Endothelial cell of umbilical vein (primary cell): ENCODE results near the gene CD27. TPM values are rescaled to one million over a fixed set of nuclear protein-coding genes. Genes with fewer than 3 reads are reported as not detected.

Source experiments
- BruUV-seq: library from RNA; stranded (reverse); fragments of 400-500 nt; replicated peaks from 2 replicates; lab custom pipeline; 2021; lab: Mats Ljungman, UMichigan
- CTCF ChIA-PET: fragments of 300-600, 350-600 bp; sonication (Branson Sonifier 250); formaldehyde crosslinking; loops from one replicate; lab custom pipeline; 2021; ENCODE audit warnings: antibody characterized with exemption, inconsistent platforms; lab: Charles Lee
- POLR2A ChIA-PET: fragments of 300-600, 350-600 bp; sonication (Branson Sonifier 250); formaldehyde crosslinking; loops from one replicate; lab custom pipeline; 2021; ENCODE audit warnings: antibody characterized with exemption, inconsistent platforms; lab: Charles Lee
- DNase-seq: peaks from one replicate; pipeline ENCODE4 v3.0.0-alpha.2; 2011; ENCODE audit warnings: low read depth, low spot score
- FAIRE-seq: peaks from 2 replicates; lab custom pipeline; 2011; peaks lifted over from hg19 to GRCh38; lab: Jason Lieb, UNC
- H2AFZ ChIP-seq: 2 replicates; pipeline ENCODE4 v1.6.0; 2012; ENCODE audit warnings: low read depth, low read length, control low read depth, inconsistent platforms
- H3K27ac ChIP-seq: 2 replicates; pipeline ENCODE4 v1.5.1; 2011; ENCODE audit warnings: low read depth, mild to moderate bottlenecking, control low read depth, low read length, moderate library complexity; ENCODE audit not compliant: insufficient read depth
- H3K27me3 ChIP-seq, 2 experiments: 2 replicates each; pipeline versions ENCODE4 v1.6.0 to v1.6.1; 2011; ENCODE audit warnings: low read length in 2 of 2, mixed read lengths in 1 of 2; ENCODE audit not compliant: control insufficient read depth in 2 of 2, insufficient read depth in 2 of 2
- H3K36me3 ChIP-seq, 2 experiments: 2 replicates in 1 of 2; 3 replicates in 1 of 2; pipeline ENCODE4 v1.5.1; 2011; ENCODE audit warnings: low read length in 2 of 2, mild to moderate bottlenecking in 1 of 2, moderate library complexity in 1 of 2; ENCODE audit not compliant: control insufficient read depth in 2 of 2, insufficient read depth in 2 of 2; ENCODE audit errors: extremely low read depth in 1 of 2
- H3K4me1 ChIP-seq: 3 replicates; pipeline ENCODE4 v1.5.1; 2011; ENCODE audit warnings: mild to moderate bottlenecking, low read length; ENCODE audit not compliant: control insufficient read depth, insufficient read depth; ENCODE audit errors: extremely low read depth
- H3K4me2 ChIP-seq: 2 replicates; pipeline ENCODE4 v1.6.1; 2011; ENCODE audit warnings: low read length, control low read depth, mixed read lengths; ENCODE audit not compliant: insufficient read depth
- H3K4me3 ChIP-seq, 3 experiments: fragments of 200-600 bp in 1 of 3; sonication (generic), shearing (Covaris generic) in 1 of 3; replicated peaks in 1 of 3; 2 replicates each; pipeline ENCODE4 v1.5.1; 2011 to 2016; ENCODE audit warnings: control low read depth in 3 of 3, low read length in 3 of 3, mild to moderate bottlenecking in 2 of 3, inconsistent platforms in 1 of 3, low read depth in 1 of 3, moderate library complexity in 1 of 3; ENCODE audit not compliant: insufficient read depth in 1 of 3
- H3K79me2 ChIP-seq: 2 replicates; pipeline ENCODE4 v1.6.0; 2012; ENCODE audit warnings: low read length, inconsistent platforms; ENCODE audit not compliant: control insufficient read depth, insufficient read depth
- H3K9ac ChIP-seq: replicated peaks from 2 replicates; pipeline ENCODE3; 2011; ENCODE audit warnings: low read length, control low read depth; ENCODE audit not compliant: insufficient read depth; ENCODE audit errors: extremely low read depth
- H3K9me1 ChIP-seq: replicated peaks from 3 replicates; pipeline ENCODE4 v1.6.0; 2011; ENCODE audit warnings: mild to moderate bottlenecking, low read length; ENCODE audit not compliant: control insufficient read depth, insufficient read depth; ENCODE audit errors: extremely low read depth
- H3K9me3 ChIP-seq: replicated peaks from 2 replicates; pipeline ENCODE4 v1.5.1; 2012; ENCODE audit warnings: low read length, inconsistent platforms; ENCODE audit not compliant: control insufficient read depth, insufficient read depth
- H4K20me1 ChIP-seq: replicated peaks from 2 replicates; pipeline ENCODE3; 2011; ENCODE audit warnings: mild to moderate bottlenecking, low read length; ENCODE audit not compliant: control insufficient read depth, insufficient read depth; ENCODE audit errors: extremely low read depth
- CTCF ChIP-seq, 2 donors: IDR thresholded peaks; 1 replicate in 1 of 2; 2 replicates in 1 of 2; pipeline ENCODE4 v1.5.1; 2011; ENCODE audit warnings: low read length in 2 of 2, mild to moderate bottlenecking in 2 of 2, moderate library complexity in 2 of 2, control low read depth in 1 of 2, inconsistent platforms in 1 of 2, low read depth in 1 of 2; ENCODE audit not compliant: insufficient read depth in 1 of 2; ENCODE audit errors: extremely low read depth in 1 of 2
- EZH2 ChIP-seq: IDR thresholded peaks from 2 replicates; pipeline ENCODE4 v1.6.1; 2012; ENCODE audit warnings: borderline replicate concordance, low read depth, mild to moderate bottlenecking, moderate library complexity, low read length, inconsistent platforms; ENCODE audit not compliant: severe bottlenecking
- FOS ChIP-seq: IDR thresholded peaks from 2 replicates; pipeline ENCODE4 v1.6.1; 2011; ENCODE audit warnings: mild to moderate bottlenecking, low read length, moderate library complexity, borderline replicate concordance; ENCODE audit not compliant: insufficient read depth
- GATA2 ChIP-seq: IDR thresholded peaks from 2 replicates; pipeline ENCODE4 v1.7.0; 2011; ENCODE audit warnings: low read depth, mild to moderate bottlenecking, moderate library complexity, mixed read lengths, low read length; ENCODE audit not compliant: insufficient read length, insufficient read depth
- JUN ChIP-seq: IDR thresholded peaks from 2 replicates; pipeline ENCODE4 v1.6.1; 2011; ENCODE audit warnings: borderline replicate concordance, low read depth; ENCODE audit not compliant: insufficient read length, insufficient read depth
- MAX ChIP-seq: IDR thresholded peaks from 2 replicates; pipeline ENCODE4 v1.6.1; 2011; ENCODE audit not compliant: insufficient read depth, insufficient read length
- MYC ChIP-seq: IDR thresholded peaks from one replicate; pipeline ENCODE4 v1.6.1; 2011; ENCODE audit warnings: mild to moderate bottlenecking, low read depth, low read length
- POLR2A ChIP-seq: IDR thresholded peaks from 2 replicates; pipeline ENCODE4 v1.6.1; 2012; ENCODE audit warnings: low read depth, mild to moderate bottlenecking, control low read depth, low read length
- POLR2AphosphoS5 ChIP-seq: IDR thresholded peaks from 2 replicates; pipeline ENCODE4 v1.6.1; 2012; ENCODE audit warnings: low read depth, mild to moderate bottlenecking, control low read depth, low read length, moderate library complexity; ENCODE audit not compliant: insufficient read depth
- dilution Hi-C: fragments of 300-500 bp; cut with MboI; formaldehyde crosslinking; loops from one replicate; pipeline ENCODE4 v1.15.0; 2019; ENCODE audit warnings: low sequenced_read_pairs; ENCODE audit not compliant: extremely low pct_ligation_motif_present
- intact Hi-C: fragments of 100-400 bp; cut with micrococcal nuclease; formaldehyde crosslinking; loops from one replicate; pipeline ENCODE4 v1.10.0; 2022
- polyA plus RNA-seq, 4 experiments: library from polyadenylated mRNA; depleted of rRNA in 3 of 4; stranded (reverse) in 3 of 4; unstranded in 1 of 4; fragments of >200 nt; gene quantifications; 2 replicates each; pipeline versions ENCODE4 v1.2.1 to v1.2.3, GENCODE V29; 2011 to 2012; ENCODE audit warnings: missing spikeins in 1 of 4
- total RNA-seq: library from RNA; stranded (reverse); gene quantifications from 2 replicates; pipeline ENCODE4 v1.2.3, GENCODE V29; 2021

The CD27 gene
- total and polyA plus RNA-seq, 2 donors (not counting 3 experiments of a cell fraction or from before 2014, with no cell fraction given): not detected

GRCh38 chr12:6405963-6406362 lies 38.8 kb upstream of the CD27 start:
- no peak for TF ChIP-seq MAX
- TF ChIP-seq MYC: no peak
- no peak for TF ChIP-seq FOS
- TF ChIP-seq EZH2: no peak
- TF ChIP-seq CTCF (IDR thresholded peaks at IDR 0.05; ENCODE audit: extremely low read depth in 1 of 2, insufficient read depth in 1 of 2, low read depth in 1 of 2, low read length in 2 of 2): no peak
- TF ChIP-seq GATA2: no peak
- no peak for TF ChIP-seq POLR2A
- no peak for TF ChIP-seq JUN
- no peak for TF ChIP-seq POLR2AphosphoS5
- no peaks in the 10 kb centered on the region for H3K9me3 ChIP-seq
- dilution Hi-C loops: no loop called here
- no peak overlapping the region for H3K27ac ChIP-seq
- no peaks in the 10 kb centered on the region for H3K9me1 ChIP-seq
- no peak for DNase-seq
- FAIRE-seq: no peak
- H3K9ac ChIP-seq: no peak overlapping the region
- BruUV-seq: no TSS peak
- no peaks in the 10 kb centered on the region for H4K20me1 ChIP-seq
- H3K27me3 ChIP-seq: no peaks in the 10 kb centered on the region
- POLR2A ChIA-PET: no interaction called here
- no peaks in the 10 kb centered on the region for H3K36me3 ChIP-seq
- H3K4me3 ChIP-seq: no peak overlapping the region
- no peak overlapping the region for H3K4me2 ChIP-seq
- CTCF ChIA-PET: no interaction called here
- no peaks in the 10 kb centered on the region for H3K79me2 ChIP-seq
- no peaks in the 10 kb centered on the region for H3K4me1 ChIP-seq
- H2AFZ ChIP-seq: no peak overlapping the region
- intact Hi-C loops: no loop called here
